ENCODE results near the gene FANCC. TPM values are rescaled to one million over a fixed set of nuclear protein-coding genes. Genes with fewer than 3 reads are reported as not detected.
"Not testable (repeated sequence)": the region's sequence is repeated elsewhere in the genome, so short reads cannot be mapped to it uniquely, and the experiment has no call there.

FANCC gene
- total RNA-seq, 4 donors from 2014 or later, result 2.2 to 9.3 (median 6.5) TPM

DNA sequence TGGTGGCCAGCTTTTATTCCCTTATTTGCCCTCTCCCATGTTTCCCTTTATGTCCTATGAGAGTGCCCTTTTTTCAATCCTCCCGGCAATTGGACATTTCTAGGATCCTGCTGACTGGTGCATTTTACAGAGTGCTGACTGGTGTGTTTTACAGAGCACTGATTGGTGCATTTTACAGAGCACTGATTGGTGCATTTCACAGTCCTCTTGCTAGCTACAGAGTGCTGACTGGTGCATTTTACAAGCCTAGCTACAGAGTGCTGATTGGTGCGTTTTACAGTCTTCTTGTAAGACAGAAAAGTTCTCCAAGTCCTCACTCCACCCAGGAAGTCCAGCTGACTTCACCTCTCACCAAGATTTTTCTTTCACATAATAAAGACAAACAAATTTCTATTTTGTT lies 15.4 kb upstream of the FANCC start:
- DNase-seq, result no peak
- intact Hi-C loops (cut with DNase I), result no loop called here
- H3K4me1 ChIP-seq, result no peaks in the 10 kb centered on the region
- no peak for TF ChIP-seq POLR2A (IDR thresholded peaks at IDR 0.05)
- TF ChIP-seq, protein P1, sequence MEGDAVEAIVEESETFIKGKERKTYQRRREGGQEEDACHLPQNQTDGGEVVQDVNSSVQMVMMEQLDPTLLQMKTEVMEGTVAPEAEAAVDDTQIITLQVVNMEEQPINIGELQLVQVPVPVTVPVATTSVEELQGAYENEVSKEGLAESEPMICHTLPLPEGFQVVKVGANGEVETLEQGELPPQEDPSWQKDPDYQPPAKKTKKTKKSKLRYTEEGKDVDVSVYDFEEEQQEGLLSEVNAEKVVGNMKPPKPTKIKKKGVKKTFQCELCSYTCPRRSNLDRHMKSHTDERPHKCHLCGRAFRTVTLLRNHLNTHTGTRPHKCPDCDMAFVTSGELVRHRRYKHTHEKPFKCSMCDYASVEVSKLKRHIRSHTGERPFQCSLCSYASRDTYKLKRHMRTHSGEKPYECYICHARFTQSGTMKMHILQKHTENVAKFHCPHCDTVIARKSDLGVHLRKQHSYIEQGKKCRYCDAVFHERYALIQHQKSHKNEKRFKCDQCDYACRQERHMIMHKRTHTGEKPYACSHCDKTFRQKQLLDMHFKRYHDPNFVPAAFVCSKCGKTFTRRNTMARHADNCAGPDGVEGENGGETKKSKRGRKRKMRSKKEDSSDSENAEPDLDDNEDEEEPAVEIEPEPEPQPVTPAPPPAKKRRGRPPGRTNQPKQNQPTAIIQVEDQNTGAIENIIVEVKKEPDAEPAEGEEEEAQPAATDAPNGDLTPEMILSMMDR (IDR thresholded peaks at IDR 0.05), result no peak
- no peak overlapping the region for H3K27ac ChIP-seq
- no peaks in the 10 kb centered on the region for H3K36me3 ChIP-seq
- H3K4me3 ChIP-seq, result no peak overlapping the region
- peaks cover 0 to 5% (median 0%) of the 10 kb centered on the region in 4 donors for H3K27me3 ChIP-seq
- 75% methylated on average over 2 of the region's 2 CpGs for WGBS, 2 donors
- peaks cover 0 to 6% (median 0%) of the 10 kb centered on the region in 3 donors for H3K9me3 ChIP-seq

DNA sequence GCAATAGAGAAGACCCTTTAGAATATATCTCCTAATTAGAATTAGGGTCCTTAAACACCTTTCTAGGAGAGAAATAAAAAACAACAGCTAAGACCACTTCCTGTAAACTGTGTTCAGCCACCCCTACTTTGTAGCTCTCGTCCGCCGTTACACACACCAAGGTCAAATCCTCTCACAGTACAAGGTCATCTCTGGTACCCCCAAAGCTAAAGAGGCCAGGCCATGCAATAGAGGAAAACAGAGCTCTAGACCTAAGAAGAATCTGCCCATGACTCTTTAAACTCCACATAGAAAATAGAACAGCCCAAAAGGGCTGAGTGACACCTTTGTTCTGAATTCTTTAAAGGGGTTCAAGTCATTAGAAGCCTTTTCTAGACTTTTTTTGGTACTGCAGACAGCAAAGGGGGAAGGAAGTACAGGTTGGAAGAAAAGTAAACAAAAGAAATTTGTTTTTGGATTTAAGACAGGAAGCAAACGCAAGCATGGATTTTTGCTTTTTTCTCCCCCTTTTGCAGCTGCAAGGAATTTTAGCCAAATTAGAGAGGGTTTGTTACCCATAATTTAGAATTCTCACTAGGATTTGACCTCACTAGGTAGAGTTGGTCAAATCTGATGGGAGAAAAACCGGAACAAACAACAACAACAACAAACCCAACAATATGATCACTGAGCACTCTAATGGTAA lies 13.4 kb upstream of the FANCC start:
- Histone ChIP-seq H3K36me3 (no peaks in the 10 kb centered on the region), H3K4me1 (no peaks in the 10 kb centered on the region), H3K27ac (no peak overlapping the region), H3K4me3 (no peak overlapping the region), H3K9me3 (peaks cover 0 to 8% (median 5%) of the 10 kb centered on the region in 3 donors), H3K27me3 (peaks cover 0 to 5% (median 0%) of the 10 kb centered on the region in 4 donors)
- intact Hi-C loops (cut with DNase I), result no loop called here
- TF ChIP-seq, protein P1 (IDR thresholded peaks at IDR 0.05), result no peak
- no peak for TF ChIP-seq POLR2A (IDR thresholded peaks at IDR 0.05)
- no peak for DNase-seq
- 69 to 88% methylated on average over 5 of the region's 5 CpGs for whole genome bisulfite sequencing, 2 donors

DNA sequence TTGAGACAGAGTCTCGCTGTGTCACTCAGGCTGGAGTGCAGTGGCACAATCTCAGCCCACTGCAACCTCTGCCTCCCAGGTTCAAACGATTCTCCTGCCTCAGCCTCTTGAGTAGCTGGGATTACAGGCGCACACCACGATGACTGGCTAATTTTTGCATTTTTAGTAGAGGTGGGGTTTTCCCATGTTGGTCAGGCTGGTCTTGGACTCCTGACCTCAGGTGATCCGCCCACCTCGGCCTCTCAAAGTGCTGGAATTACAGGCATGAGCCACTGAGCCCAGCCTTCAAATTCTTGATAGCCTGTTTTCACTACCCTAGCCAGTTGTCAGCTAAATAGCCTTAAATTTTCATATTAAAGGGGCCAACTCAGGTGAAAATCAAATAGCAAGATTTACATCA lies 11.6 kb upstream of the FANCC start:
- H3K9me3 ChIP-seq; H3K27ac ChIP-seq; intact Hi-C loops (cut with DNase I); H3K4me3 ChIP-seq; H3K36me3 ChIP-seq; H3K4me1 ChIP-seq; H3K27me3 ChIP-seq; DNase-seq: not testable (repeated sequence)
- WGBS, 2 donors, result 86 to 88% methylated on average over 1 to 6 of the region's 6 CpGs

DNA sequence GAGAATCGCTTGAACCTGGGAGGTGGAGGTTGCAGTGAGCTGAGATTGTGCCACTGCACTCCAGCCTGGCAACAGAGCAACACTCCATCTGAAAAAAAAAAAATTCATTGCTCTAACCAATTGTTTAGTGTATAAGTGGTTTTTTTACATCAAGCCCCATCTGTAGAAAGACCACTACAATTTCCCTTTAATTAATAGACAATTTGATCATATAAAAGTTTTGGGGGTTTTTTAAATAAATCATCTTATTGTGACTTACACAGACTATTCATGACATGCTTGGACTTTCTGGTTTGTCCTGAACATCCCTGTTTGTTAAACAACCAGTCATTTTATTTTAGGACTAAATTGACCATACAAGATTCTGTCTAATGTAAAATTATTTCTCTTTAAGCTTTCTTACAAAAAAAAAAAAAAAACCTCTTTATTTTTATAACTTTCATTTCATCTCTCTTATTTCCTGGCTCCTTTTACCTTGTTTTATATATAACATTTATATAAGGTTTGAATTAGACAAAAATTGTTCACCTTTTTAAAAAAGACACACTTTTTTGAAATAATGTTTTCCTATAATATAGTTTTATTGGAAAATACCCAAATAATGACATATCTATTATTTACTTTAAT lies 9.8 kb upstream of the FANCC start:
- Histone ChIP-seq H3K27ac (no peak overlapping the region), H3K4me1 (no peaks in the 10 kb centered on the region), H3K4me3 (no peak overlapping the region), H3K27me3 (peaks cover 0 to 2% (median 0%) of the 10 kb centered on the region in 4 donors), H3K36me3 (no peaks in the 10 kb centered on the region), H3K9me3 (peaks cover 0 to 8% (median 5%) of the 10 kb centered on the region in 3 donors)
- TF ChIP-seq POLR2A (IDR thresholded peaks at IDR 0.05), result no peak
- TF ChIP-seq, protein P1 (IDR thresholded peaks at IDR 0.05), result no peak
- WGBS, 2 donors, result 50 to 71% methylated on average over 1 of the region's 1 CpG
- intact Hi-C loops (cut with DNase I), result no loop called here
- no peak for DNase-seq

DNA sequence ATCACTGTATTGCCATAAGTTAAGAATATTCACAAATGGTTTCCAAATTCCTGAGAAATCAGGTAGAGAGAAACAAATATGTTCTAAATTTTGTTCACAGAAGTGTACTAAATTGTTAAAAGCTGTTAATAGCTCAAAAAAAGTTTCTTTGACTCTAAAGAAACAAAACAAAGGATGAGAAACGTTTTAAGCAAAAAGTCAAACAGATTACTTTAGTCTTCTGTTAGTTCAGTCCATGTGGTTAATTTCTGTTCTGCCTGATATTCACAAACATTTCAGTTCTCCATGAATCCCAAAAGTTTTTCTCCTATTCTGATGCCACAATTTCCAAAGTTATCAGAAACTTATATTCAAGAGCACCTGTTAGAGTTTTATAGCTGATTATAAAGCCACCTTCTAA lies 7.7 kb upstream of the FANCC start:
- no peaks in the 10 kb centered on the region for H3K36me3 ChIP-seq
- H3K27ac ChIP-seq, result no peak overlapping the region
- no peak for DNase-seq
- no peak for TF ChIP-seq POLR2A (IDR thresholded peaks at IDR 0.05)
- TF ChIP-seq, protein P1 (IDR thresholded peaks at IDR 0.05), result no peak
- intact Hi-C loops (cut with DNase I), result no loop called here
- 50 to 58% methylated on average over 1 of the region's 1 CpG for WGBS, 2 donors
- H3K9me3 ChIP-seq, result peaks cover 0 to 8% (median 5%) of the 10 kb centered on the region in 3 donors
- no peak overlapping the region for H3K4me3 ChIP-seq
- H3K4me1 ChIP-seq, result no peaks in the 10 kb centered on the region
- no peaks in the 10 kb centered on the region for H3K27me3 ChIP-seq
